ENCODE measurements around the gene METTL25B.

The METTL25B gene

GRCh38 chr1:156700736-156701531, 27.3 kb upstream of the METTL25B start:
- no peak for DNase-seq (ENCODE audit: low read depth)

- DNase-seq (ENCODE audit: low read depth): no peak
Measured at GRCh38 chr1:156703336-156703735, 24.9 kb upstream of the METTL25B start.

DNA sequence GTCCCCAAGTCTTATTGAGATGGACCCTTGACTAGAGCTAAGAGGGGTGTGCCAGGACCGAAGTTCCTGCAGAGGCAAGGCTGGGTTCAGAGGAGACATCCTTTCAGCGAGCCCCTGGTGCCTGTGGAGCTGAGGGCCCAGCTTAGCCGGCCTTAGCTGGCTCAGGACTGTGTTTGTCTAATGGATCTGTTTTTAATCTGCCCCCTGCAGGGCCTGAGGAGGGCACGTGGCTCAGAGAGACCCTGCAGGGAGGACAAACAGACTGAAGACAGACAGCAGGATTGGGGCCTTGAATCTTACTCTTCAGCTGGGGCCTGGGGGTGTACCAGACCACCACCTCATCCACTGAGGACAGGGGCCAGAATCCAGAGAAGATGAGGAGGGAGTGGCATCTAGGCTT, 24.5 kb upstream of the METTL25B start:
- DNase-seq (ENCODE audit: low read depth): no peak

GRCh38 chr1:156704166-156704711, 24.0 kb upstream of the METTL25B start:
- DNase-seq (ENCODE audit: low read depth): no peak

GRCh38 chr1:156704930-156705320, 23.3 kb upstream of the METTL25B start:
- no peak for DNase-seq (ENCODE audit: low read depth)

- no peak for DNase-seq (ENCODE audit: low read depth)
Measured at GRCh38 chr1:156705321-156705917, 22.9 kb upstream of the METTL25B start, which contains the start of gene CRABP2. Gene CRABP2, minus strand, starts transcription at chr1:156705583. Its CDS starts 137 bp downstream, at chr1:156705446.

- no peak for DNase-seq (ENCODE audit: low read depth)
Measured at GRCh38 chr1:156705918-156706656, 22.2 kb upstream of the METTL25B start.

DNA sequence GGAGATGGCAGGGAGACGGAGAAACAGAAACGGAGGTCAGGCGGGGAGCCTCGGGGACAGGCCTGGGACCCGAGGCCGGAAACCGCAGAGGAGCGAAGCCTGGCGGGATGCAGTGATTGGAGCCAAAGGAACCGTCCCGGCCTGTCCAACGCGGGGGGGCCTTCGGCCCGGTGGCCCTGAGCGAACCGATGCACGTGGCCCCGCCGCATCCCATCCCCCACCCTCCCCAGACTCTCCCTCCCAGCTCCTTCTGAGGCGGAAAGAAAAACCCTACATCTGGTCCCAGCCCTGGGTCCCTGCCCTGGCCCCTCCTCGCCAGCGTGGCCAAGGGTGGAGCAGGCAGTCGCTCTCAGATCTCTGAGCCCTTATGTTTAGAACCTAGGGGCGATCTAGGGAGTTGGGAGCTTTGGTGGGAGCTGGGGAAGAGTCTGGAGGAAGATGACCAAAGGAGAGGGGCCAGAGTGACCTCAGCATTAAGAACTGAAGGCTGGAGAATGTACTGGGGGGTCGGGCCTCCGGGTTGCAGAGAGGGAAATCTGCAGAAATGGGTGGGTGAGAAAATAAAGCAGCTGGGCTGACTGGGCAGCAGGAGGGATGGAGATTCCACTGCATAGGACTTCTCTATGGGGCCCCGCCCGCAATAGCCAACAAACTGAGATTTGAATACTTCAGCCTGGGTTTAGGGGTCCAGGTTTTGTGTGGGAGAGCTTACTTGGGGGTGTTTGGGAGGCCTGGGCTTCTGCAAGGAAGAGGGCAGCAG, 21.4 kb upstream of the METTL25B start:
- no peak for DNase-seq (ENCODE audit: low read depth)

DNA sequence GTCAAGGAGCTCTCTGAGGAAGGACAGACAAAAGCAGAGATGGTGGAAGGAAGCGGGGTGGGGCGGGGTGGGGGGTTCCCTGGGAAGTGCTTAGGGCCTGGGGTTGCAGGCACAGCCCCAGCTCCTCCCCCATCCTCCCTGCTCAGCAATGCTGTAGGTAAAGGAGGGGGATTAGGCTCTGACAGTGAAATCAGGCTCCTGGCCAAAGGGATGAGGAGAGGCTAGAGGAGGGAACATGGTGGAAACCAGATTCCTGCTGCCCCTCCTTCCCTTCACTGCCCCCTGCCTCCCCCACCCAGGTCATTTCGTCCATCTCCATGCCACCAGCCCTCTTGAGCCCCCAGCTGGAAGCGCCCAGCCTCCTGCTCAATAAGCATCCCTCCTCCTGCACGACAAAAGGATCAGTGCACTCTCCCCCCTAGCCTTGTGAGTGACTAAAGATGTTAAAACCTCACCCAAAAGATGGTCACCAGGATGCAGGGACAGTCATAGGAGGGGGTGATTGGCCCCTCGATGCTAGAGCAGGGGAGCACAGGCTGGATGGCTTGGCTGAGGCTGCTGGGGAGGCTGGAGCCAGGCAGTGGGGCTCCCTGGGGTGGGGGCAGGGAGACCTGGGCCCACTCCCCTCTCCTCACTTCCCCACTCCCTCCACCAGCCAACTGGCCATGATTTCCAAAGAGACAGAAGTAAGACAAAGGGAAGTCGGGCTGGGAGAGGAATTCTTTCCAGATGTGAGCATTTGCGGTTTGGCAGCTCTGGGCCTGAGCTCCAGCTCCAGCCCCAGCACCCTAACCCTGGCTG, 20.7 kb upstream of the METTL25B start:
- DNase-seq (ENCODE audit: low read depth): no peak

GRCh38 chr1:156708218-156708661, 20.0 kb upstream of the METTL25B start:
- DNase-seq (ENCODE audit: low read depth): no peak

GRCh38 chr1:156709031-156709430, 19.2 kb upstream of the METTL25B start:
- no peak for DNase-seq (ENCODE audit: low read depth)

GRCh38 chr1:156709757-156710489, 18.3 kb upstream of the METTL25B start:
- DNase-seq (ENCODE audit: low read depth): no peak

- DNase-seq (ENCODE audit: low read depth): no peak
Measured at GRCh38 chr1:156711011-156711817, 17.1 kb upstream of the METTL25B start.

DNA sequence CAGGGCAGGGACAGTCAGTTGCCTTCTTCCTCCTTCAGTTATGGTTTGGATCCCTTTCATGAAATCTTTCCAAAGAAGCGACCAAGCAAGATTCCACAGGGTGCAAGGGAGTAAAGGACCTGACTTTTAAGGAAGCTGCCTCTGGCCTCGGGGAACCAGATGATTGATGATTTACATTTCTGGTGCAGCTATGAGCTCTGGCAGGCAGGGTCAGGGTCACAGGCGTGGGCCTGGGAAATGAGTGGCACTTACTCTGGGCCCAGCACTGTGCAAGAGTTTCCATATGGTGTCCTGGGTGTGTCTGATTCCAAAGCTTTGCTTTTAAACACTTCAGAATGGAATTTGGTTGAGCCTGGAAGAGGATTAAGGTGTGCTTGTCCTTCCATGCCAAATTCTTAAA, 15.6 kb upstream of the METTL25B start:
- no peak for DNase-seq (ENCODE audit: low read depth)

DNA sequence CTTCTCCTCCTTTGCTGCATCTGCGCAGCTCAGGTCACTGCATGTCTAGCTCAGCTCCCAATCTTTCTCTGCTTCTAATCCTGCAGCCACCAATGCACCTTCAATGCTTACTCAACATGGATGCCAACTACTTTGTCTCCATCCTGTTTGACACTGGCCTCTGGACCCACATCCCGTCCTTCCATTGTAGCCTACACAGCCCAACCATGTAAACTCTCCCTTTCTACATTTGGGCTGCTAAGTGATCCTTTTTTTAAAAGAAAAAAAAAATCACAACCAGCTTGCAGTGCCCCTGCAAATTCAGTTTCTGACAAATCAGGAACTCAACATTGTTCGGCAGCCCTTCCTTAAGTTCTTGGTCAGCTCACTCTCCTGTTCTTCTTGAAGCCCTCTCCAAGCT, 13.4 kb upstream of the METTL25B start:
- DNase-seq (ENCODE audit: low read depth): no peak

GRCh38 chr1:156717351-156717750, 10.9 kb upstream of the METTL25B start:
- DNase-seq (ENCODE audit: low read depth): no peak

DNA sequence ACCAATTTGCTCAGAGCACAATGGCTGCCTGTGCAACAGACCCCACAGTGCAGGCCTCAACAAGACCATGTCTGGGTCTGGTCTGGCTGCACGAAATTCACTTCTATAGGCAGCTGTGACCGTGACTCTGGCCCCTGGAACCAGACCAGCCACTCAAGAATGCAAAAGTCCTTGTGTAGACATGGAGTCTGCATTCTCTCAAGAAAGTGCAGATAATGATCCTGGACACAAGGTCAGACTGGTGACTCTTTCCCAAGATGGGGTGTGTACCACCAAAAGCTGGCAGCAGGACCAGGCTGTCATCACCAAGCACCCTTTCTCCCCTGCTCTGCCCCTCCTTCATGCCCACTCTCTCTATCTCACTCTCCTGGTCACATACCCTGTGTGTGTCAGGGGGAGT, 7.1 kb upstream of the METTL25B start:
- no peak for DNase-seq (ENCODE audit: low read depth)

DNA sequence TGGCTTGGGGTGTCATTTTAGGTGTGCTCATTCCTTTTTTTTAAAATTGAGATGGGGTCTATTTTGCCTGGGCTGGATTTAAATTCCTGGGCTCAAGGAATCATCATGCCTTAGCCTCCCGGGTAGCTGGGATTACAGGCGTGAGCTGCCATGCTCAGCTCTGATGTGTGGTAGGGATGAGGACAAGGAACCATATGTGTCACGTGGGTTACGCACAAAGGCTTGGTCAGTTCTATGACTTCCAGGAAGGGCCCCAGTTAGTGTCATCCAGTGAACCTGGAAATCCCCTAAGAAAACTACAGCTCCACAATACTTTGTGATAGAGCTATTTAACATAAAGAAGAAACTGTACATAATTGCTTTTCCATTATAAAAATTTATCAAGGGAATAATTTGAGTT, 6.7 kb upstream of the METTL25B start:
- DNase-seq (ENCODE audit: low read depth): no peak

- peak; percentile 83 for DNase-seq (ENCODE audit: low read depth)
Measured at GRCh38 chr1:156725683-156726280, 2.5 kb upstream of the METTL25B start.
